HG03196 (cell line): ENCODE results near the gene ING2.
"Not testable (repeated sequence)": the region's sequence is repeated elsewhere in the genome, so short reads cannot be mapped to it uniquely, and the experiment has no call there.

Experiments
- ATAC-seq: cut with Tn5 transposase; IDR thresholded peaks from one replicate; pipeline ENCODE4 v1.9.1; 2021; ENCODE audit not compliant: unreplicated experiment

Gene ING2

GRCh38 chr4:183504930-183505610 is at the start of gene ING2:
Gene ING2, plus strand, starts transcription at chr4:183505058. Its CDS starts 138 bp downstream, at chr4:183505196.
- ATAC-seq: peak; percentile 53

- ATAC-seq: no peak
Measured at GRCh38 chr4:183455431-183456195, 49.2 kb upstream of the ING2 start.

GRCh38 chr4:183458005-183458404 is 46.9 kb upstream of the ING2 start:
- ATAC-seq: no peak

- ATAC-seq: not testable (repeated sequence)
Measured at GRCh38 chr4:183463903-183464619, 40.8 kb upstream of the ING2 start.

- ATAC-seq: not testable (repeated sequence)
Measured at GRCh38 chr4:183465879-183466278, 39.0 kb upstream of the ING2 start.

- ATAC-seq: no peak
Measured at GRCh38 chr4:183467246-183467645, 37.6 kb upstream of the ING2 start.

- no peak for ATAC-seq
Measured at GRCh38 chr4:183468210-183469095, 36.4 kb upstream of the ING2 start.

GRCh38 chr4:183469285-183469684 is 35.6 kb upstream of the ING2 start:
- ATAC-seq: no peak

- ATAC-seq: no peak
Measured at GRCh38 chr4:183469936-183470335, 34.9 kb upstream of the ING2 start.

GRCh38 chr4:183470821-183471220 is 34.0 kb upstream of the ING2 start:
- no peak for ATAC-seq

- peak; percentile 68 for ATAC-seq
Measured at GRCh38 chr4:183471946-183472708, 32.7 kb upstream of the ING2 start.

GRCh38 chr4:183478123-183478522 is 26.7 kb upstream of the ING2 start:
- no peak for ATAC-seq

- ATAC-seq: no peak
Measured at GRCh38 chr4:183478926-183479325, 25.9 kb upstream of the ING2 start.

- not testable (repeated sequence) for ATAC-seq
Measured at GRCh38 chr4:183482515-183483095, 22.3 kb upstream of the ING2 start.

GRCh38 chr4:183483997-183484396 is 20.9 kb upstream of the ING2 start:
- no peak for ATAC-seq

GRCh38 chr4:183485411-183486160 is 19.3 kb upstream of the ING2 start:
- no peak for ATAC-seq

- no peak for ATAC-seq
Measured at GRCh38 chr4:183492791-183493222, 12.1 kb upstream of the ING2 start.

GRCh38 chr4:183493246-183493645 is 11.6 kb upstream of the ING2 start:
- ATAC-seq: no peak

- ATAC-seq: no peak
Measured at GRCh38 chr4:183495184-183495583, 9.7 kb upstream of the ING2 start.
